Umbilical cord (tissue), 2 donors: ENCODE measurements around the gene PCDHGC5. TPM values are rescaled to one million over a fixed set of nuclear protein-coding genes. Genes with fewer than 3 reads are reported as not detected.

Experiments
- DNase-seq: peaks from one replicate; pipeline ENCODE4 v3.0.0-alpha.2; 2015; ENCODE audit warnings: low spot score
- total RNA-seq: library from RNA; depleted of rRNA; stranded (reverse); fragments of >200 nt; gene quantifications from one replicate; pipeline ENCODE4 v1.2.3, GENCODE V29; 2014; ENCODE audit warnings: low replicate concordance; ENCODE audit not compliant: insufficient read depth

PCDHGC5 gene
- total RNA-seq, 1 donor from 2014 or later: 8.2 TPM

DNA sequence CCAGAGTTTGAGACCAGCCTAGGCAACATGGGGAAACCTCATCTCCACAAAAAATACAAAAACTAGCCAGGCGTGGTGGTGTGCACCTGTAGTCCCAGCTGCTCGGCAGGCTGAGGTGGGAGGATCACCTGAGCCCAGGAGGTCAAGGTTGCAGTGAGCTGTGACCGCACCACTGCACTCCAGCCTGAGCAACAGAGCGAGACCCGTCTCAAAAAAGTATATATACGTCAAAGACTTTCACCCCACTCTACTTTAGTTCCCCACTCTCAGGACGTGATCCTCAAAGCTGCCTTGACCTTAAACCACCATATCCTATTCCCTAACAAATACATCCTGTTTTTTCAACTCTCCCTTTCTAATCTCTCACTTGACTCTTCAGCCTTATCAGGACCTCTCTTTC lies 41.0 kb downstream of the PCDHGC5 start:
- DNase-seq: no peak

DNA sequence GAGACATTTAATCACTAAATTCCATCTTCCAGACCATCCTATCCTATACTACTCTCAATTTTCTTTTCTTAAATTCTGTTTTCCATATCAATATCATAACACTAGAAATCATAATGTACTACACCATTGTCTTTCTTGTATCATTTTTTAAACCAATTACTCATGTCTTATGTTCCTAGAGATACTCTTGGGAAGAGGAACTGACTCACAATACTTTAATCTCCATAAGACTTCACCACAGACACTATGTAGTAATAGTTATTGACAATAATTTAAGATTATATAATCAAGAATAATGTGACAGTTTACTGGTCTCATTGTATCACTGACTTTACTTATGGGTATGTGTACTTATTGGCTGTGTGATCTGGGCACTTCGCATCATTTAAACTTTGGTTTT lies 43.8 kb downstream of the PCDHGC5 start:
- DNase-seq: no peak

DNA sequence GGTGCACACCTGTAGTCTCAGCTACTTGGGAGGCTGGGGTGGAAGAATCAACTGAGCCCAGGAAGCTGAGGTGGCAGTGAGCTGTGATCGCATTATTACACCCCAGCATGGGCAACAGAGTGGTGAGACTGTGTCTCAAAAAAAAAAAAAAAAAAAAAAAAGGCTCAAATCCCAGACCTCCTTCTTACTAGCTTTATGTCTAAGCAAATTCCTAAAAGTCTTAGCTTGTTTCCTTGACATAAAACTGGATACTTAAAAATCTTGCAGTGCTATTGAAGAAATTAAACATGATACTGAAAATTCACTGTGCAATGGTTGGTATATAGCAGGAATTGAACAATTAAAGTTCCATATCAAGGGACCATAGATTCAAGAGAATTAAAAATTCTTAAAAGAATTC lies 45.0 kb downstream of the PCDHGC5 start:
- DNase-seq: no peak

DNA sequence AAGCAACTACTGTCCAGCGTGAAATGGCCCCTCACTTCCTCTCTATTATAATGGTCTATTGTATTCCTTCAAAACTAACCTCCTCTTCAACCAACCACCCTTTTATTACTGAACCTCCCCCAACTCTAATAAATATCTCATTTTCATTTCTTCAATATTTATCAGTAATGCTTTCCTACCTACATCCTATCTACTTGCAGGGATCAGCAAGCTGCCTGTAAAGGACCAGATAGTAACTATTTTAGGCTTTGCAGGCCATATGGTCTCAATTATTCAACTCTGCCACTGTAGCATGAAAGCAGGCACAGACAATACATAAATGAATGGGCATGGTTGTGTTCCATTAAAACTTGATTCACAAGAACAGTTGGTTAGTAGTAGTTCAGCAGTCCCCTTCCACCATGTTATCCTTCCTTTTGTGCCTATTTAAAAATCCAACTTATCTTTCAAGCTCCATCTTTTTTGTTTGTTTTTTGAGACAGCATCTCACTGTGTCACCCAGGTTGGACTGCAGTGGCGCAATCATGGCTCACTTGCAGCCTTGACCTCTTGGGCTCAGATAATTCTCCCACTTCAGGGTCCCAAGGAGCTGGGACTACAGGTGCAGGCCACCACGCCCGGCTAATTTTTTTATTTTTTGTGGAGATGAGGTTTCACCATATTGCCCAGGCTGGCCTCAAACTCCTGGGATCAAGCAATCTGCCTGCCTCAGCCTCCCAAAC lies 45.8 kb downstream of the PCDHGC5 start:
- DNase-seq: no peak

Other genes with a start within 250 kb of the PCDHGC5 start
- 3.4 TPM for gene PCDHB15, start 243.7 kb upstream of the PCDHGC5 start, total RNA-seq
- 1.9 TPM for gene SLC25A2, start 185.0 kb upstream of the PCDHGC5 start, total RNA-seq
- 58.7 TPM for gene TAF7, start 168.3 kb upstream of the PCDHGC5 start, total RNA-seq
- gene PCDHGA1, start 158.6 kb upstream of the PCDHGC5 start, total RNA-seq: 0.96 TPM
- 4.6 TPM for gene PCDHGA2, start 150.3 kb upstream of the PCDHGC5 start, total RNA-seq
- 2.2 TPM for gene PCDHGA3, start 145.3 kb upstream of the PCDHGC5 start, total RNA-seq
- 1.7 TPM for gene PCDHGB1, start 139.0 kb upstream of the PCDHGC5 start, total RNA-seq
- gene PCDHGA4, start 134.1 kb upstream of the PCDHGC5 start, total RNA-seq: 6.0 TPM
- 4.6 TPM for gene PCDHGB2, start 129.1 kb upstream of the PCDHGC5 start, total RNA-seq
- 1.9 TPM for gene PCDHGA5, start 124.9 kb upstream of the PCDHGC5 start, total RNA-seq
- gene PCDHGB3, start 118.8 kb upstream of the PCDHGC5 start, total RNA-seq: 11.8 TPM
- 7.2 TPM for gene PCDHGA6, start 115.2 kb upstream of the PCDHGC5 start, total RNA-seq
- gene PCDHGA7, start 106.3 kb upstream of the PCDHGC5 start, total RNA-seq: 7.0 TPM
- gene PCDHGB4, start 101.4 kb upstream of the PCDHGC5 start, total RNA-seq: 18.3 TPM
- gene PCDHGA8, start 96.4 kb upstream of the PCDHGC5 start, total RNA-seq: 3.9 TPM
- 15.4 TPM for gene PCDHGB5, start 91.1 kb upstream of the PCDHGC5 start, total RNA-seq
- 11.1 TPM for gene PCDHGA9, start 86.3 kb upstream of the PCDHGC5 start, total RNA-seq
- 9.1 TPM for gene PCDHGB6, start 81.1 kb upstream of the PCDHGC5 start, total RNA-seq
- 10.8 TPM for gene PCDHGA10, start 76.1 kb upstream of the PCDHGC5 start, total RNA-seq
- gene PCDHGB7, start 71.4 kb upstream of the PCDHGC5 start, total RNA-seq: 13.2 TPM
- 7.9 TPM for gene PCDHGA11, start 68.0 kb upstream of the PCDHGC5 start, total RNA-seq
- 14.4 TPM for gene PCDHGA12, start 58.6 kb upstream of the PCDHGC5 start, total RNA-seq
- gene PCDHGC3, start 13.1 kb upstream of the PCDHGC5 start, total RNA-seq: 42.9 TPM
- gene PCDHGC4, start 4.1 kb upstream of the PCDHGC5 start, total RNA-seq: 4.8 TPM
- 16.9 TPM for gene DIAPH1, start 129.9 kb downstream of the PCDHGC5 start, total RNA-seq
- 59.9 TPM for gene HDAC3, start 147.8 kb downstream of the PCDHGC5 start, total RNA-seq
- gene RELL2, start 147.9 kb downstream of the PCDHGC5 start, total RNA-seq: 0.96 TPM
- gene FCHSD1, start 162.3 kb downstream of the PCDHGC5 start, total RNA-seq: 15.4 TPM
- 5.3 TPM for gene ARAP3, start 193.1 kb downstream of the PCDHGC5 start, total RNA-seq